Activated T-helper 1 cell treated with anti-CD3 and anti-CD28 coated beads, Interleukin-12 subunit alpha, Interleukin-12 subunit beta, Interleukin-2, Interleukin-4 antibody, amounts not matched to agents 30 ng/mL and 10 ng/mL and 1 ng/mL, durations not matched to agents 14 hours and 24 hours and 36 hours (primary cell): ENCODE results near the gene LINGO3. TPM values are rescaled to one million over a fixed set of nuclear protein-coding genes. Genes with fewer than 3 reads are reported as not detected.
"Not testable (repeated sequence)": the region's sequence is repeated elsewhere in the genome, so short reads cannot be mapped to it uniquely, and the experiment has no call there.

Experiments used
- DNase-seq: peaks from one replicate; pipeline ENCODE4 v3.0.0; 2021; ENCODE audit warnings: low spot score
- H3K27ac Mint-ChIP-seq: one replicate; pipeline ENCODE4 v1.8.0; 2021; ENCODE audit warnings: mild to moderate bottlenecking, mixed read lengths
- H3K27me3 Mint-ChIP-seq: one replicate; pipeline ENCODE4 v1.8.0; 2022; ENCODE audit warnings: mild to moderate bottlenecking, moderate library complexity, mixed read lengths; ENCODE audit not compliant: insufficient read depth
- H3K36me3 Mint-ChIP-seq: one replicate; pipeline ENCODE4 v1.8.0; 2021; ENCODE audit warnings: low read depth, mixed read lengths
- H3K4me1 Mint-ChIP-seq: one replicate; pipeline ENCODE4 v1.8.0; 2021; ENCODE audit warnings: low read depth, mixed read lengths
- H3K4me3 Mint-ChIP-seq: one replicate; pipeline ENCODE4 v1.8.0; 2021; ENCODE audit warnings: mild to moderate bottlenecking, moderate library complexity, mixed read lengths
- H3K9me3 Mint-ChIP-seq: one replicate; pipeline ENCODE4 v1.8.0; 2021; ENCODE audit warnings: mixed read lengths
- intact Hi-C: fragments of 100-400 bp; cut with micrococcal nuclease; formaldehyde crosslinking; loops from one replicate; pipeline ENCODE4 v1.15.1; 2024
- total RNA-seq: library from RNA; stranded (reverse); gene quantifications from 2 replicates; pipeline ENCODE4 v1.2.3, GENCODE V29; 2022

LINGO3 gene
- total RNA-seq, 1 donor from 2014 or later, result 0.18 TPM

DNA sequence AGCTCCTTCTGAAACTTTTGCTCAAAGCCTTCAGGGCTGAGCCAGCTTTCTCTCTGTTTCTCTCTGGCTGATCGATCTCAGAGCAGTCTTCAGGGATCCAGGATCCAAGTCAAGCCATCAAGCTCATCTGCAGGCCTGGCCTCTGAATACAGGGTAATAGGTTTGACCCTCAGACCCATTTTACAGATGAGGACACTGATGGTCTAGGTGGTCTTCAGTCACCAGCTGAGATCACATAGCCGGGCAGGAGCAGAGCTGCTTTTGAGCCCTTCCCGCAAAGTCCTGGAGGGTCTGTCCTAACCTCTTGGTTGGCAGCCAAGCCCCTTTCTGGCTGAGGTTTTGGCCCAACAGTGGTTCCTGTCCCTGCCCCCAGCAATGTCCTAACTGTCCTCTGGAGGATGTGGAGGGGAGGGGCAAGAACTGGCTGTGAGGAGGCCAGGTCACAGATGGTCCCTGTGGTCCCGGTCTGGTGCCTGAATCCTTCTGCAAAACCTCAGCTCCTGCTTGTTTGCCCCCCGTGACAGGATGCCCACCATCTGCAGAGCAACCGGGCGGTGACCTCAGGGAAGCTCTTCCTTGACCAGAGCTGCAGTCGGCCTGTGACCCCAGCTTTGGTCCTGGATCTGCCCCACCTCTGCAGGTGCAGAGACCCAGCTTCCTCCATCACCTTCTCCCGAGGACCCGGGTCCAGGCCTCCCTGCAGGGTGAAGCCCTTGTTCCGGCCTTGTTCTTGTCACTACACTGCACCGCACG is 20.2 kb downstream of the LINGO3 start:
- H3K27me3 Mint-ChIP-seq, result peaks cover 3% of the 10 kb centered on the region
- intact Hi-C loops, result loop anchor here (5.0 kb wide), 1 partner anchor 105 kb away; no protein-coding TSS in a partner anchor
- peaks cover 21% of the 10 kb centered on the region for H3K4me1 Mint-ChIP-seq
- no peaks in the 10 kb centered on the region for H3K36me3 Mint-ChIP-seq
- no peak overlapping the region for H3K4me3 Mint-ChIP-seq
- no peak overlapping the region for H3K27ac Mint-ChIP-seq
- H3K9me3 Mint-ChIP-seq, result no peaks in the 10 kb centered on the region
- DNase-seq, result no peak

DNA sequence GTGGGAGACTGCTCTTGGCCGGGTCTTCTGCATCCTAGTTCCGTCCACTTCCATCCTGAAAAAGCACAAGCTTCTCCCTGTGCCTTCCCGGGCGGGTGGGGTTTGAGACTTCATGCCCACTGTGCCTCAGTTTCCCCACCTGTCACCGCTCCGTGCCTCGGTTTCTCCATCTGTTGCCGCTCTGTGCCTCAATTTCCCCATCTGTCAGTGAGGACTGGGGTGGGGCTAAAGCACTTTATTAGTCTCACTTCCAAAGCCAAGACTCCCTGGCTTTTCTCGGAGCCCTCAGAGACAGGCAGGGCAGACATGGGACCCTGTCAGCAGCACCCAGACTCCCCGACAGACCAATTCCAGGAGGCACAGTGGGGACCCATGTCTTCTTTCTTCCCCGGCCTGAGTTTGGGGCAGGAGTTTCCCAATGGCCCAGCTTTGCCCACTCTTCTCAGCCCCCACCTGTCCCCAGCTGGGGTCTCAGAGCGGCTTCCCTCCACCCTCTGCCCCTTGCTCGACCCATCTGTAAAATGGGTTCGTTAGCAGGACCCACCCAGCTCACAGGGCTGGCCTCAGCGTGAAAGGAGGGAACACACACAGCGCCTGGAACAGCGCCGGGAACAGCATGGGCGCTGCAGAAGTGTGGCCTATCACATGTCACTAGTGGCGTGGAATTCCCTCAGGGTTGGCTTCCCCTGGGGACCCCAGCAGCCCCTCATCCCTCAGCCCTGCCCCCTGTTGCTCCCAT is 21.4 kb downstream of the LINGO3 start:
- no peaks in the 10 kb centered on the region for H3K36me3 Mint-ChIP-seq
- H3K4me1 Mint-ChIP-seq, result peaks cover 27% of the 10 kb centered on the region
- intact Hi-C loops, result loop anchor here (5.0 kb wide), 1 partner anchor 106 kb away; no protein-coding TSS in a partner anchor
- H3K9me3 Mint-ChIP-seq, result no peaks in the 10 kb centered on the region
- DNase-seq, result no peak
- no peak overlapping the region for H3K4me3 Mint-ChIP-seq
- peaks cover 2% of the 10 kb centered on the region for H3K27me3 Mint-ChIP-seq
- H3K27ac Mint-ChIP-seq, result no peak overlapping the region

DNA sequence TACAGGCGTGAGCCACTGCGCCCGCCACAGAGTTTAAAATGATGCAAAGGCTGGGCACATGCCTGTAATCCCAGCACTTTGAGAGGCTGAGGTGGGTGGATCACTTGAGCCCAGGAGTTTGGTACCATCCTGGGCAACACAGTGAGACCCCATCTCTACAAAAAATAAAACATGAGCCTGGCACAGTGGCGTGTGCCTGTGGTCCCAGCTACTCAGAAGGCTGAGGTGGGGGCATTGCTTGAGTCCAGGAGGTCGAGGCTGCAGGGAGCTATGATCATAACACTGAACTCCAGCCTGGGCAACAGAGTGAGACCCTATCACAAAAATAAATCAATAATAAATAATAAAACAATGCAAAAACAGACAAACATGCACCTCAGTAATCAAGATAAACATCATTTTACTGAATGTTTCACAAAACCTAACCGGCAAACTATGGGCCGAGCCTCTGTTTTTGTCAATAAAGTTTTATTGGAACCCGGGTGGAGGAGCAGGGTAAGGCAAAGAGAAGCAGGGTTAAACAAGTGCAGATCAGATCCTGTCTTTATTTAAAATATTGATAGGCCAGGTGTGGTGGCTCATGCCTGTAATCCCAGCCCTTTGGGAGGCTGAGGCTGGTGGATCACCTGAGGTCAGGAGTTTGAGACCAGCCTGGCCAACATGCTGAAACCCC is 24.0 kb downstream of the LINGO3 start:
- H3K27ac Mint-ChIP-seq, result no peak overlapping the region
- no peak overlapping the region for H3K4me3 Mint-ChIP-seq
- peaks cover 18% of the 10 kb centered on the region for H3K4me1 Mint-ChIP-seq
- H3K27me3 Mint-ChIP-seq, result no peaks in the 10 kb centered on the region
- H3K9me3 Mint-ChIP-seq, result no peaks in the 10 kb centered on the region
- H3K36me3 Mint-ChIP-seq, result no peaks in the 10 kb centered on the region
- no peak for DNase-seq
- intact Hi-C loops, result no loop called here

DNA sequence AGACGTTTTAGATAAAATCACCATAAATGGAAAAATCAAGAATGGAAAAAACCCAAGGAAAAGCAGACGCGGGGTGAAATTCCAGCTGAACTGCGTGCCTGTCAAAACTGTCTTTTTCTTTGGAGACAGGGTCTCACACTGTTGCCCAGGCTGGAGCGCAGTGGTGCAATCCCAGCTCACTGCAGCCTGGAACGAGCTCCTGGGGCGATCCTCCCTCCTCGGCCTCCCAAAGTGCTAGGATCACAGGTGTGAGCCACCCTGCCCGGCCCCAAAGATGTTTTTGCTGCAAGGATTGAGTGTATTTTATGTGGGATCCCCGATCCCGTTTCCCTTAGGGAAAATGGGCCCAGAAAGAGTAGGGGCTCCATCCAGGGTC is 25.1 kb downstream of the LINGO3 start:
- Mint-ChIP-seq H3K27me3 (no peaks in the 10 kb centered on the region), H3K36me3 (no peaks in the 10 kb centered on the region), H3K4me3 (no peak overlapping the region), H3K9me3 (no peaks in the 10 kb centered on the region), H3K27ac (no peak overlapping the region), H3K4me1 (peaks cover 9% of the 10 kb centered on the region)
- intact Hi-C loops, result no loop called here
- DNase-seq, result no peak

DNA sequence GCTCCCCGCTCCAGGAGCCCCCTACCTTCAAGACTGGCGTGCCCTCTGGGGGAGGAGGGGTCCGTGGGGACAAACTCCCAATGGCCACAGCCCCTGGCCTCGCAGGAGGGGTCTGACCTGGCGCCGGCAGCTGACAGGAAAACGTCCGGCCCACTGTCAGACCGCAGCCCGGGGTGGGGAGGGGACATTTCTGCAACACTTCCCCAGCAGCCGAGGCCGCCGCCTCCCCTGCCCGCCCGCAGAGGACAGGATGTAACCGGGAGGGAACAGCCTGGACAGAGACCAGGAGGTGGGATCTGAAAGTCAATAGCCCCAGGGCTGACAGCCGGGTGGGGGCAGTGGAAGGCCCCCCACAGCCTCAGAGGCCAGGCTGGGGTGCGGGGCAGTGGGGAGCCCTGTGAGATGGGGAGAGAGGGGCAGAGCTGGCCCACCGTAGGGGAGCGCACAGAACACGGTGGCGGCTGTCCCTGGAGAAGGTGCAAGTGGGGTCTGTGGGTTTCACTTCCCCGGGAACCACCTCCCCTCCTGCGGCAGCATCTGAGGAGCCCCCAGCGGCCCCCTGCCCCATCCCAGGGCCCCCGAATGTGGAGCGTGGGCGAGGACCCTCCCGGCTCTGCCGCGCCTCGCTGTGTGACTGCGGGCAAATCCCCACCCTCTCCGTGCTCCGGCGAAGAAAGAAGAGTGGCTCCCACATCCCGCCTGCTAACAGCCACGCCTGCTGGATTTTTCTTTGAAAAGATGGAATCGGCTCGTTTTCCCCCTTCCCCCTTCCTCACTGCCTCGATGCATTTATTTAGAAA is 25.7 kb downstream of the LINGO3 start, which contains the start of gene PEAK3:
TSS of gene PEAK3 (minus strand) at position 114 of the 800 bp plus-strand sequence. CDS start 1,244 bp downstream, outside the sequence.
- Mint-ChIP-seq H3K36me3 (peaks cover under 1% of the 10 kb centered on the region), H3K4me3 (peak within 1 kb of the TSS; percentile 59), H3K4me1 (peaks cover 9% of the 10 kb centered on the region), H3K27ac (peak within 1 kb of the TSS; percentile 61), H3K27me3 (no peaks in the 10 kb centered on the region), H3K9me3 (no peaks in the 10 kb centered on the region)
- peak; percentile 36 for DNase-seq
- intact Hi-C loops, result no loop called here

DNA sequence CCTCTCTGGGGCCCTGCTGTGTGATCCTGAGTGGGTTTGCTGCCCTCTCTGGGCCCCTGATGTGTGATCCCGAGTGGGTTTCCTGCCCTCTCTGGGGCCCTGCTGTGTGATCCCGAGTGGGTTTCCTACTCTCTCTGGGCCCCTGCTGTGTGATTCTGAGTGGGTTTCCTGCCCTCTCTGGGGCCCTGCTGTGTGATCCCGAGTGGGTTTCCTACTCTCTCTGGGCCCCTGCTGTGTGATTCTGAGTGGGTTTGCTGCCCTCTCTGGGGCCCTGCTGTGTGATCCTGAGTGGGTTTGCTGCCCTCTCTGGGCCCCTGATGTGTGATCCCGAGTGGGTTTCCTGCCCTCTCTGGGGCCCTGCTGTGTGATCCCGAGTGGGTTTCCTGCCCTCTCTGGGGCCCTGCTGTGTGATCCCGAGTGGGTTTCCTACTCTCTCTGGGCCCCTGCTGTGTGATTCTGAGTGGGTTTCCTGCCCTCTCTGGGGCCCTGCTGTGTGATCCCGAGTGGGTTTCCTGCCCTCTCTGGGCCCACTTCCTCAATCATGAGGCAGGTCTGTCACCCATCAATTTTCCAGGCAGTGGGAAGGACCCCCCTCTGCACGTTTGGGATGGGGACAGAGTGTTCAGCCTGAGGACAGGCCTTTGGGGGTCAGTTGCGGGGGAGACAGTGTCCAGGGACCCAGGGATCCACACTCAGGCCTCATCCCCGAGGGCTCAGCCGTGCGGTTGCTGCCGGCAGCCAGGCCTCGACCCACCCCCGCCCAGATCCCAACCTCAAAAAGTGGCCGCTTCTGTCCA is 26.5 kb downstream of the LINGO3 start:
- H3K27ac Mint-ChIP-seq, H3K27me3 Mint-ChIP-seq, H3K36me3 Mint-ChIP-seq, H3K4me1 Mint-ChIP-seq, DNase-seq, H3K9me3 Mint-ChIP-seq, intact Hi-C loops: not testable (repeated sequence)
- H3K4me3 Mint-ChIP-seq, result peak overlapping the region; percentile 59

DNA sequence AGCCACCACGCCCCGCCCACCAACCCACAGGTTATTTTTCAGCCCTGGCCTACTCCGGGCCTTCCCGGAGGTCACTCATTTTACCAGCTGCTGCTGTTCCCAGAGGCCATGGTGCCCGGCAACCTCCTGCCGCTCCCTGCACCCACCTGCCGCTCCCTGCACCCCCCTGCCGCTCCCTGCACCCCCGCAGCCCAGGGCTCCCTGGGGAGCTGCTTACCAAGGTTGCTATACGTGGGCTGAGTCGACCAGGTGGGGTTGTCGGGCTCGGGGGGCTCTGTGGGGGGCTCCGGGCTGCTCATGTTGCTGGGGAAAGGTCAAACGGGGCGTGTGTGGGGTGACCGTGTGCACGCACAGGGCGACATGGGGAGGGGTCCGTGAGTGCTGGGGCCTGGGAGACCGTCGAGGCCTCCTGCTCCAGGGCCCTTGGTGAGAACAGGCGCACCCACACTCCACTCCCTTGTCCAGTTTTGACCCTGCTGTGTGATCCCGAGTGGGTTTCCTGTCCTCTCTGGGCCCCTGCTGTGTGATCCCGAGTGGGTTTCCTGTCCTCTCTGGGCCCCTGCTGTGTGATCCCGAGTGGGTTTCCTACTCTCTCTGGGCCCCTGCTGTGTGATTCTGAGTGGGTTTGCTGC is 27.2 kb downstream of the LINGO3 start:
- H3K9me3 Mint-ChIP-seq, result no peaks in the 10 kb centered on the region
- intact Hi-C loops, result no loop called here
- no peaks in the 10 kb centered on the region for H3K27me3 Mint-ChIP-seq
- H3K4me1 Mint-ChIP-seq, result peaks cover 9% of the 10 kb centered on the region
- no peak overlapping the region for H3K4me3 Mint-ChIP-seq
- H3K36me3 Mint-ChIP-seq, result peaks cover 3% of the 10 kb centered on the region
- no peak for DNase-seq
- no peak overlapping the region for H3K27ac Mint-ChIP-seq

GRCh38 chr19:2278459-2279158 is 29.3 kb downstream of the LINGO3 start:
- Mint-ChIP-seq H3K4me3 (no peak overlapping the region), H3K27ac (no peak overlapping the region), H3K27me3 (no peaks in the 10 kb centered on the region), H3K36me3 (peaks cover 16% of the 10 kb centered on the region), H3K4me1 (peaks cover 18% of the 10 kb centered on the region), H3K9me3 (no peaks in the 10 kb centered on the region)
- intact Hi-C loops, result loop anchor here (10.0 kb wide), 1 partner anchor 336 kb away; no protein-coding TSS in a partner anchor
- no peak for DNase-seq

- peaks cover 22% of the 10 kb centered on the region for H3K36me3 Mint-ChIP-seq
- intact Hi-C loops, result loop anchor here (10.0 kb wide), 1 partner anchor 338 kb away; no protein-coding TSS in a partner anchor
These were observed 30.8 kb downstream of the LINGO3 start for GRCh38 chr19:2277138-2277537.

GRCh38 chr19:2276429-2276986 is 31.4 kb downstream of the LINGO3 start:
- peak overlapping the region; percentile 48 for H3K27ac Mint-ChIP-seq

More at GRCh38 chr19:2277138-2277537, 30.8 kb downstream of the LINGO3 start:
- no peak for DNase-seq
- Mint-ChIP-seq H3K27ac (peak overlapping the region; percentile 29), H3K4me1 (peaks cover 18% of the 10 kb centered on the region), H3K4me3 (no peak overlapping the region), H3K27me3 (no peaks in the 10 kb centered on the region), H3K9me3 (no peaks in the 10 kb centered on the region)

More at GRCh38 chr19:2276429-2276986, 31.4 kb downstream of the LINGO3 start:
- Mint-ChIP-seq H3K9me3 (no peaks in the 10 kb centered on the region), H3K36me3 (peaks cover 26% of the 10 kb centered on the region), H3K4me1 (peaks cover 19% of the 10 kb centered on the region), H3K27me3 (no peaks in the 10 kb centered on the region), H3K4me3 (no peak overlapping the region)
- no peak for DNase-seq
- intact Hi-C loops, result loop anchor here (10.0 kb wide), 1 partner anchor 338 kb away; no protein-coding TSS in a partner anchor
